ENCODE results near the gene PPM1K.
A peak's percentile ranks its signal among the peaks of the same experiment; 100 is the strongest.

PPM1K gene

GRCh38 chr4:88216395-88216794 is 68.0 kb downstream of the PPM1K start:
- DNase-seq, result no peak

DNA sequence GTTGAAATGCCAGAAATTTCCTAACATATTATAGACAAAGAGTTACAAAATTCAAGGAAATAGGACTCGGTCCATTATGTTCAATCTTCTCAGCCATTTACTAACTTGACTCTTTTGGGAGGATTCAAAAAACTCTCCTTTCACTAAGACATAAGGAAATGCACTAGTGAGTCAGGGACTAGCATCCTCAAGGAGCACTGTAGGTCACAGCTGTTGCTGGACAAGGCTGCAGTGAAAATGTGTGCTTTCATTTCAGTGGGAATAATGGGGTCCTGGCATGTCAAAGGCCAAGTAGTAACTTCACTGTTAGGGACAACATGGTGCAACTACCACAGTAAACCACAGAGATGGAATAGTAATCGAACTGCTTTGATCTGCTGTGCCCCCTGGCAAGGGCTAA is 69.0 kb downstream of the PPM1K start:
- DNase-seq, result no peak

DNA sequence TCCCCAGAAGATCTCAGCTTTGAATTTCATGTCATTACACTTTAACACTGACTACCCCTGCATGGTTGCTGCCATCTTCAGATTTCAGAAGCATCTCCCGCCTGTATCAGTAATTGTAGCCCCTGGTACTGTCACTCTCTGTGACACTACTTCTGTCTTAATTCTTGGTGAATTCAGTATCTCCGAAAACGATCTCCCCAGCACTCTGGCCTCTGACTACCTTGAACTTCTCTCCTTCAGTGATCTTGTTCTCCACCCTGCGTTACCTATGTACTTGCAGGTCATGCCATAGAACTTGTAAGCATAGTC is 72.2 kb downstream of the PPM1K start:
- no peak for DNase-seq

DNA sequence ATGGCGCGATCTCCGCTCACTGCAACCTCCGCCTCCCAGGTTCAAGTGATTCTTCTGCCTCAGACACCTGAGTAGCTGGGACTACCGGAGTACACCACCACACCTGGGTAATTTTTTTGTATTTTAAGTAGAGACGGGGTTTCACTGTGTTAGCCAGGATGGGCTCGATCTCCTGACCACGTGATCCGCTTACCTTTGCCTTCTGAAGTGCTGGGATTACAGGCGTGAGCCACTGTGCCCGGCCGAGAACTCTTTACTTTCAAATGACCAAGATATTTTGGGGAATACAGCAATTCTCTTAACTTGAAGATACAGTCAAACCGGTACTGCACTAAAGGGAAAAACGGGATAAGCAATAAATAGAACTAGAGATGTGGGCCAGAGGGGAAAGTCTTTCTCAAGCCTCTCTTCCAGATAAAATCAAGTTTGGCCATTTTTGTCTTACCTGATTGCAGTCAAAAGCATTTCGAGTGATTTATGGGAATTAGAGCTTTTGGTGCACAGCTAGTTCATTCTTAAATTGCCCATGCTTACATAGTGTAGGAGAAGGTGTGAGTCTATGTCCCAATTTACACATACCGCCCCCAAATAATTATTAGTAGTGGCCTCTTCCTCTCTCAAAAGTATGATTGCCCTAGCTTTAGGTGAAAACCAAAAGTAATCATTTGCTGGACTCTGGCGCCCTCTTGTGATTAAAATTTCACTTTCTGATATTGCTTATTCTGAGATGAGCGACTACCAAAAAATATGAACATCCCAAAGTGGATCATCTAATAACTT is 72.7 kb downstream of the PPM1K start:
- peak; percentile 42 for DNase-seq

GRCh38 chr4:88208156-88208555 is 76.2 kb downstream of the PPM1K start:
- no peak for DNase-seq
